GM12873 (cell line): Measurements from ENCODE around the gene WDR5.

Experiments
- TF ChIP-seq, protein P1 (sequence below): IDR thresholded peaks from 2 replicates; pipeline ENCODE4 v1.5.1; 2012; ENCODE audit warnings: low read depth, mild to moderate bottlenecking, moderate library complexity, low read length, control low read depth; ENCODE audit not compliant: insufficient read depth; ENCODE audit errors: missing control alignments

The WDR5 gene

GRCh38 chr9:134174073-134174449, 38.2 kb downstream of the WDR5 start:
- TF ChIP-seq, protein P1, sequence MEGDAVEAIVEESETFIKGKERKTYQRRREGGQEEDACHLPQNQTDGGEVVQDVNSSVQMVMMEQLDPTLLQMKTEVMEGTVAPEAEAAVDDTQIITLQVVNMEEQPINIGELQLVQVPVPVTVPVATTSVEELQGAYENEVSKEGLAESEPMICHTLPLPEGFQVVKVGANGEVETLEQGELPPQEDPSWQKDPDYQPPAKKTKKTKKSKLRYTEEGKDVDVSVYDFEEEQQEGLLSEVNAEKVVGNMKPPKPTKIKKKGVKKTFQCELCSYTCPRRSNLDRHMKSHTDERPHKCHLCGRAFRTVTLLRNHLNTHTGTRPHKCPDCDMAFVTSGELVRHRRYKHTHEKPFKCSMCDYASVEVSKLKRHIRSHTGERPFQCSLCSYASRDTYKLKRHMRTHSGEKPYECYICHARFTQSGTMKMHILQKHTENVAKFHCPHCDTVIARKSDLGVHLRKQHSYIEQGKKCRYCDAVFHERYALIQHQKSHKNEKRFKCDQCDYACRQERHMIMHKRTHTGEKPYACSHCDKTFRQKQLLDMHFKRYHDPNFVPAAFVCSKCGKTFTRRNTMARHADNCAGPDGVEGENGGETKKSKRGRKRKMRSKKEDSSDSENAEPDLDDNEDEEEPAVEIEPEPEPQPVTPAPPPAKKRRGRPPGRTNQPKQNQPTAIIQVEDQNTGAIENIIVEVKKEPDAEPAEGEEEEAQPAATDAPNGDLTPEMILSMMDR = no peak

DNA sequence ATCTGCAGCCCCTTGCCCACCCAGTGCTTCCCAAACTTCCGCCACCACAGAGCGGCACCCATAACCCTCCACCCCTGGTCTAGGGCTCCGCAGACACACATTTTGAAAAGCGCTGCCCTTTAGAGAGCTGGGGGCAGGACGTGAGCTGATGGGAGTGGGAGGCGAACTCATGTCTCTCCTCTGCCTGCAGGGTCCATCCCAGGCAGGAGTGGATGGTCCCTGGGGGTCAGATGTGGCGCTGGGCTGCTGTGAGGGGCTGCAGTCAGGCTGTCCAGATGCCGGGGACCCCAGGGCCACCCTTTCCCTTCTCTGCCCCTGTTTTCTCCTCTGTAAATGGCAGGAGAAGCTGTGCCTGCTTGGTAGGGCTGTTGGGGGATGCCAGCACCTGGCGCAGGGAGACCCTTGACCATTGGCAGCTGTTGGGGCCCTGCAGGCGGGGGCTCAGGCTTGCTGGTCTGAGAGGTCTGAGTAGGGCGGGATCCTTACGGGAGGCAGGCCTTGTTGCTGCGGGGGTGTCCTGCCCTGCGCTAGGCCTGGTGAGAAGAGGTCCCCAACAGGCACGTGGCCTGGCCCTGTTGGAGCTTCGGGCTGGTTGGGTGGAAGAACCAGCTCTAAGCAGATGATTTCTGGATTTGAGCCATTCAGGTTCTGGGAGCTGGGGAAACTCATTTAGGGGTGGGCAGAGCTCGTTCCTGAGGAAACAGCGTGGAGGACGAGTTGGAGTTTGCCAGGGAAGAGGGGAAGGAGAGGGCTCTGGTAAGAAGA, 38.8 kb downstream of the WDR5 start:
- TF ChIP-seq, protein P1 = no peak

DNA sequence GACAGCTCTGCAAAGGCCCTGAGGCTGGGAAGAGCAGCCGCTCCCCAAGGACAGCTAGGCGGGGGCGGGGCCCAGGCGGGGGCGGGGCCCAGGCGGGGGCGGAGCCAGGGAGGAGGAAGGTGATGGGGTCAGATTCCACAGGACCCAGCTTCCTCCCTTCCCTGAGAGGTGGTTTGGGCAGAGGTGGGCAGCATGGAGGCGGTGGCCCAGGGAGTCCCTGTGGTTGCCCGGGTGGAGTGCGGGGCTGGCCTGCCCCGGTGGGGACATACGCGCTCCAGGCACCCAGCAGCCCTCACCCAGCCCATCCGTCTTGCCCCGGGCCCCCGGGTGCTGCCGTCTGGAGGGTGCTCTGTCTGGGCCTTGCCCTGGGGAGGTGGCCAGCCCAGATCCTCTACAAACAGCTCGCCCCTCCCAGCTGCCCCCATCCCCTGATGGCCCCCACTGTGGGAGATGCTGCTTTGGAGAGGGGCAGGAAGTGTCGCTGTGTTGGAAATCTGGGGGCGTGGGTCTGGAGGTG, 39.5 kb downstream of the WDR5 start:
- TF ChIP-seq, protein P1 = no peak

- TF ChIP-seq, protein P1 = no peak
Observed at GRCh38 chr9:134175808-134176598, 40.1 kb downstream of the WDR5 start.

GRCh38 chr9:134176599-134176968, 40.7 kb downstream of the WDR5 start:
- TF ChIP-seq, protein P1 = no peak

DNA sequence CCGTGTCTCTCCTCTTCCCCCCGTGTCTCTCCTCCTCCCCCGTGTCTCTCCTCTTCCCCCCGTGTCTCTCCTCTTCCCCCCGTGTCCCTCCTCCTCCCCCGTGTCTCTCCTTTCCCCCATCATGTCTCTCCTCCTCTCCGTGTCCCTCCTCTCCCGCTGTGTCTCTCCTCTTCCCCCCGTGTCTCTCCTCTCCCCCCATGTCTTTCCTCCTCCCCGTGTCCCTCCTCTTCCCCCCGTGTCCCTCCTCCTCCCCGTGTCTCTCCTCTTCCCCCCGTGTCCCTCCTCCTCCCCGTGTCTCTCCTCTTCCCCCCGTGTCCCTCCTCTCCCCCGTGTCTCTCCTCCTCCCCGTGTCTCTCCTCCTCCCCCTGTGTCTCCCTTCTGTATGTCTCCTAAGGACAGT, 41.3 kb downstream of the WDR5 start:
- TF ChIP-seq, protein P1 = no peak
